ENCODE results near the gene BARHL1.

DNA sequence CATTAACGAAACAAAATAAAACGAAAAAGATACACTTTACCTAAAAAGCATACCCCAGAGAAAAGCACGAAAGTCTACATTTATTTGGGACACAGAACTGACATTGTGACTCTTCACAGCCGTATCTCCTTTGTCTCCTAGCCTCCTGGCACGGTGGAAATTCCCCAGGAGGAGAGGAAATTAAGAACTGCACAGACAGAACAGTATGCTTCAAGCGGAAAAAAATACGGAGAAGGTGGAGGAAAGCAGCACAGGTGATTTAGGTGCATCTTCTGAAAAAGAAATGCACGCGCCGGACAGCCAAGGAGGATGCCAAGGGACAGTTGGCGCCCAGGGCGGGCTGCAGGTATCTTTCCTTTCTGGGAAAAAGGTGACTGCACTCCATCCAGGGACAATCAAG, 55.4 kb downstream of the BARHL1 start:
- no peak for TF ChIP-seq EP300 (IDR thresholded peaks at IDR 0.05)
- no peak for TF ChIP-seq POLR2AphosphoS5 (IDR thresholded peaks at IDR 0.05)
- TF ChIP-seq, protein P1, sequence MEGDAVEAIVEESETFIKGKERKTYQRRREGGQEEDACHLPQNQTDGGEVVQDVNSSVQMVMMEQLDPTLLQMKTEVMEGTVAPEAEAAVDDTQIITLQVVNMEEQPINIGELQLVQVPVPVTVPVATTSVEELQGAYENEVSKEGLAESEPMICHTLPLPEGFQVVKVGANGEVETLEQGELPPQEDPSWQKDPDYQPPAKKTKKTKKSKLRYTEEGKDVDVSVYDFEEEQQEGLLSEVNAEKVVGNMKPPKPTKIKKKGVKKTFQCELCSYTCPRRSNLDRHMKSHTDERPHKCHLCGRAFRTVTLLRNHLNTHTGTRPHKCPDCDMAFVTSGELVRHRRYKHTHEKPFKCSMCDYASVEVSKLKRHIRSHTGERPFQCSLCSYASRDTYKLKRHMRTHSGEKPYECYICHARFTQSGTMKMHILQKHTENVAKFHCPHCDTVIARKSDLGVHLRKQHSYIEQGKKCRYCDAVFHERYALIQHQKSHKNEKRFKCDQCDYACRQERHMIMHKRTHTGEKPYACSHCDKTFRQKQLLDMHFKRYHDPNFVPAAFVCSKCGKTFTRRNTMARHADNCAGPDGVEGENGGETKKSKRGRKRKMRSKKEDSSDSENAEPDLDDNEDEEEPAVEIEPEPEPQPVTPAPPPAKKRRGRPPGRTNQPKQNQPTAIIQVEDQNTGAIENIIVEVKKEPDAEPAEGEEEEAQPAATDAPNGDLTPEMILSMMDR (IDR thresholded peaks at IDR 0.05), result no peak
- TF ChIP-seq POLR2A (IDR thresholded peaks at IDR 0.05), result no peak
